Activated CD4-positive, alpha-beta memory T cell treated with anti-CD3 and anti-CD28 coated beads for 36 hours (primary cell): Measurements from ENCODE around the gene MPDZ. TPM values are rescaled to one million over a fixed set of nuclear protein-coding genes. Genes with fewer than 3 reads are reported as not detected.

Experiments used
- CTCF ChIA-PET: fragments of 350-600 bp; sonication (Branson Sonifier 250); formaldehyde crosslinking; loops from one replicate; lab custom pipeline; 2021; ENCODE audit warnings: antibody characterized with exemption, inconsistent platforms; lab: Charles Lee
- POLR2A ChIA-PET: fragments of 350-600 bp; sonication (Branson Sonifier 250); formaldehyde crosslinking; loops from one replicate; lab custom pipeline; 2021; ENCODE audit warnings: antibody characterized with exemption; lab: Charles Lee
- DNase-seq: peaks from one replicate; pipeline ENCODE4 v3.0.0-alpha.2; 2020
- H3K27ac Mint-ChIP-seq: one replicate; pipeline ENCODE4 v1.8.0; 2021; ENCODE audit warnings: mixed read lengths
- H3K27me3 Mint-ChIP-seq: one replicate; pipeline ENCODE4 v1.8.0; 2021; ENCODE audit warnings: mixed read lengths
- H3K36me3 Mint-ChIP-seq: one replicate; pipeline ENCODE4 v1.8.0; 2021; ENCODE audit warnings: mixed read lengths
- H3K4me1 Mint-ChIP-seq: one replicate; pipeline ENCODE4 v1.8.0; 2021; ENCODE audit warnings: low read depth, mixed read lengths
- H3K4me3 Mint-ChIP-seq: one replicate; pipeline ENCODE4 v1.8.0; 2021; ENCODE audit warnings: mild to moderate bottlenecking, mixed read lengths
- H3K9me3 Mint-ChIP-seq: one replicate; pipeline ENCODE4 v1.8.0; 2021; ENCODE audit warnings: mixed read lengths
- intact Hi-C: fragments of 100-400 bp; cut with micrococcal nuclease; formaldehyde crosslinking; loops from one replicate; pipeline ENCODE4 v1.15.1; 2023
- total RNA-seq, 2 experiments: library from RNA; stranded (reverse); gene quantifications; one replicate each; pipeline ENCODE4 v1.2.3, GENCODE V29; 2021

MPDZ gene, protein sequence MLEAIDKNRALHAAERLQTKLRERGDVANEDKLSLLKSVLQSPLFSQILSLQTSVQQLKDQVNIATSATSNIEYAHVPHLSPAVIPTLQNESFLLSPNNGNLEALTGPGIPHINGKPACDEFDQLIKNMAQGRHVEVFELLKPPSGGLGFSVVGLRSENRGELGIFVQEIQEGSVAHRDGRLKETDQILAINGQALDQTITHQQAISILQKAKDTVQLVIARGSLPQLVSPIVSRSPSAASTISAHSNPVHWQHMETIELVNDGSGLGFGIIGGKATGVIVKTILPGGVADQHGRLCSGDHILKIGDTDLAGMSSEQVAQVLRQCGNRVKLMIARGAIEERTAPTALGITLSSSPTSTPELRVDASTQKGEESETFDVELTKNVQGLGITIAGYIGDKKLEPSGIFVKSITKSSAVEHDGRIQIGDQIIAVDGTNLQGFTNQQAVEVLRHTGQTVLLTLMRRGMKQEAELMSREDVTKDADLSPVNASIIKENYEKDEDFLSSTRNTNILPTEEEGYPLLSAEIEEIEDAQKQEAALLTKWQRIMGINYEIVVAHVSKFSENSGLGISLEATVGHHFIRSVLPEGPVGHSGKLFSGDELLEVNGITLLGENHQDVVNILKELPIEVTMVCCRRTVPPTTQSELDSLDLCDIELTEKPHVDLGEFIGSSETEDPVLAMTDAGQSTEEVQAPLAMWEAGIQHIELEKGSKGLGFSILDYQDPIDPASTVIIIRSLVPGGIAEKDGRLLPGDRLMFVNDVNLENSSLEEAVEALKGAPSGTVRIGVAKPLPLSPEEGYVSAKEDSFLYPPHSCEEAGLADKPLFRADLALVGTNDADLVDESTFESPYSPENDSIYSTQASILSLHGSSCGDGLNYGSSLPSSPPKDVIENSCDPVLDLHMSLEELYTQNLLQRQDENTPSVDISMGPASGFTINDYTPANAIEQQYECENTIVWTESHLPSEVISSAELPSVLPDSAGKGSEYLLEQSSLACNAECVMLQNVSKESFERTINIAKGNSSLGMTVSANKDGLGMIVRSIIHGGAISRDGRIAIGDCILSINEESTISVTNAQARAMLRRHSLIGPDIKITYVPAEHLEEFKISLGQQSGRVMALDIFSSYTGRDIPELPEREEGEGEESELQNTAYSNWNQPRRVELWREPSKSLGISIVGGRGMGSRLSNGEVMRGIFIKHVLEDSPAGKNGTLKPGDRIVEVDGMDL (N-terminal part only)
- not detected for total RNA-seq

DNA sequence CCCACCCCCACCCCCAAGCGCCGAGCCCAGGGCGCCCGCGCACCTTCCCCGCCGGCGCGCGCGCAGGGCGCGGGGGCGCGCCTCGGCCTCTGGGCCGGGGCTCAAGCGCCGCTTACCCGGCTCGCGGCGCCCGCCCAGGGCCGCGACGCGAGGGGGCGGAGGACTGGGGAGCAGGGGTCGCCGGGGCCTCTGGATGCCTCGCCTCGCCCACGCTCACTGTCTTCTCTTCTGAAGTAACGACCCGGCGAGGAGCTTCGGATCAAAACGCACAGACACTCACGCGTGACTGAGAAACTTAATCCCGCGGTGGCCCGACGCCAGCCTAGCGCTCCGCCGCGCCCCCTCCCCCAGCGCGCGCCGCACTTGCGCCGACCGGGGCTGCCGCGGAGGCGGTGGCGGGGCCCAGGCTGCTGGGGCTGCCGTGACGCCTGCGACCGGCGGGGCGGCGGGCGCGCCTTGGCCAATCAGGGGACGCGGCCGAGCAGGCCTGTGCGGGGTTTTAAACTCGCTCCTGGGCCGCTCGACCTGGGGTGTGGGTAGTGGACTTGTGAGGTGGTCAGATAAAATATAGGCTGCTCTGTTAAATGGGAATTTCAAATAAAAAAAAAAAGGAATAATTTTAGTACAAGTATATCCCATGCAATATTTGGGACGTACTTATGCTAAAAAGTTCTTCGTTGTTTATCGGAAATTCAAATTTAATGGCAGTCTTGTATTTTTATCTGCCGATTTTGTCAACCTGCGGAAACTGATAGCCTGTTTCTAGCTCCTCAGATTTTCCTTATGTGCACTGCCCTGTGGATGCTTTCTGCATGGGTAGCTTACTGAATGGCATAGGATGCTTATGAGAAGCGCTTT is at the start of gene MPDZ:
Gene MPDZ, minus strand, starts transcription at position 409 of the 858 bp plus-strand sequence. CDS start 29,377 bp downstream, outside the sequence.
- H3K9me3 Mint-ChIP-seq: no peaks in the 10 kb centered on the region
- ChIA-PET CTCF (no interaction called here), POLR2A (no interaction called here)
- H3K27ac Mint-ChIP-seq: no peak within 1 kb of the TSS
- no peak for DNase-seq
- H3K4me1 Mint-ChIP-seq: no peaks in the 10 kb centered on the region
- H3K27me3 Mint-ChIP-seq: peaks cover 9% of the 10 kb centered on the region
- H3K4me3 Mint-ChIP-seq: no peak within 1 kb of the TSS
- intact Hi-C loops: no loop called here
- H3K36me3 Mint-ChIP-seq: no peaks in the 10 kb centered on the region

DNA sequence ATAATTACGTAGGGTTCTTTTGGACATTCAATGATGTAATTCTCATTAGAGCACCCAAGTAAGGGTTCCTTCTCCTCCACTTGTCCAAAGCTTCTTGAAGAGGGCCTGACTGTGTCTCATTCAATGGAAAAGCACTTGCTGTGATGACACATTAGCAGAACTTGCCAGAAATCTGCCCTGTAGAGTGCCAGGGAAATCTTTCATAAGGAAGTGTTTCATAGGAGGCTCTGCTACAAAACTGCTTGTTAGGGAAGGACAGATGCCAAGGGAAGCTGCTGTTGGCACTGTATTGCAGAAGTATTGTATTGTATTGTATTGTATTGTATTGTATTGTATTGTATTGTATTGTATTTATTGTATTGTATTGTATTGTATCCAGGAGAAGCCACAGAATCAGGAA is 45.5 kb upstream of the MPDZ start:
- no peak overlapping the region for H3K4me3 Mint-ChIP-seq

DNA sequence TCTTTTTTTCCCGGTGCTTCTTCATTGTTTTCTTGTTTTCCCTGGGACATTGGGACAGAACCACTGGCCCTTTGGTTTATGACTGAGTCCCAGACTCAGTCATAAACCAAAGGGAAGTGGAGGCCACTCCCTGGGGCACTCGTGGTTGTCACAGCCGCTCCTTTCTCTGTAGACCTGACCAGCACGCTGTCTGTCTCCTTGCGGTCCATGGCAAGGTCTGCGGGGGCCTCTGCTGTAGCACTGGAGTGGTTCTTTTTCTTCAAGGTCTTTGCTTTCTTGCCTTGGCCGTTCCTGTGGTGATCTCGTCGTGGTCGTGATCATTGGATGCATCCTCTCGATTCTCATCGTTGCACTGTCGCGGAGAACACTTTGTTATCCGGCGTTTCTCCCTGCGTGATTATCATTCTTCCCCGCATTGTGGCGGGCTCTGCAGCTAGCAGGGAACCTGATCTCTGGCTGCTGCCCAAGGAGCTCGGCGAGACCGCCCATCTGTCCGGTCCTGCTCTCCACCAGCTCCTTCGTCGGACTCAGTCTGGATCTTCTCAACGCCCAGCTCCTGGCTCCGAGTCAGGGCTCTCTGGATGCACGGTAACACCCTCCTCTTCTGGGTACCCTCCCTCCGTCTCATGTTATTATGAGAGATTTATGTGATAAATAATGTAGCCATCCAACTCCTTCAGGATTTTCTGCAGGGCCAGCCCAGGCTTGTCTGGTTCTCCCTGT is 43.5 kb upstream of the MPDZ start:
- H3K36me3 Mint-ChIP-seq: no peaks in the 10 kb centered on the region
- H3K4me3 Mint-ChIP-seq: no peak overlapping the region
- no peak overlapping the region for H3K27ac Mint-ChIP-seq
- intact Hi-C loops: no loop called here
- no peak for DNase-seq
- ChIA-PET POLR2A (no interaction called here), CTCF (no interaction called here)
- H3K4me1 Mint-ChIP-seq: no peaks in the 10 kb centered on the region
- peaks cover 16% of the 10 kb centered on the region for H3K9me3 Mint-ChIP-seq
- no peaks in the 10 kb centered on the region for H3K27me3 Mint-ChIP-seq

More for the DNA sequence above, 45.5 kb upstream of the MPDZ start:
- CTCF ChIA-PET: no interaction called here
- peaks cover 6% of the 10 kb centered on the region for H3K9me3 Mint-ChIP-seq
- no peak overlapping the region for H3K27ac Mint-ChIP-seq
- no peaks in the 10 kb centered on the region for H3K4me1 Mint-ChIP-seq
- DNase-seq: no peak
- POLR2A ChIA-PET: no interaction called here
- H3K27me3 Mint-ChIP-seq: no peaks in the 10 kb centered on the region
- intact Hi-C loops: no loop called here
- H3K36me3 Mint-ChIP-seq: no peaks in the 10 kb centered on the region

DNA sequence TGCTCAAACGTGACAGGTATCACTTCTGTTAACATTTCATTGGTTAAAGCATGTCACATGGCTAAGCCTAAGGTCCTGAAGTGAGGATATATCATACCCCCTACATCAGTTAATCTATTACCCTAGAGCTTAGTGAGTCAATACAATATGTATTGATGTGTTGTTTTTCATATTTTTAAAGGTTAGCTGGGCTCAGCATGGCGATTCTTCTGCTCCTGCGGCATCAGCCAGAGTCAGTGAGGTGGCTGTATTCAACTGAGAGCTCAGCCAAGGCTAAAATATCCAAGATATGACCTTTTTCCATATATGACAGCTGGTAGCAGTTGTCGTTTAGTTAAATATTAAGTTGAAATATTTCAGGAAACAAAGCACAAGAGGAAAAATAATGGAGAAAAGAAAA is 38.5 kb upstream of the MPDZ start:
- intact Hi-C loops: no loop called here
- ChIA-PET CTCF (no interaction called here), POLR2A (no interaction called here)
- H3K4me3 Mint-ChIP-seq: no peak overlapping the region
- no peaks in the 10 kb centered on the region for H3K36me3 Mint-ChIP-seq
- peaks cover 21% of the 10 kb centered on the region for H3K9me3 Mint-ChIP-seq
- no peaks in the 10 kb centered on the region for H3K4me1 Mint-ChIP-seq
- no peaks in the 10 kb centered on the region for H3K27me3 Mint-ChIP-seq
- H3K27ac Mint-ChIP-seq: no peak overlapping the region
- DNase-seq: no peak

DNA sequence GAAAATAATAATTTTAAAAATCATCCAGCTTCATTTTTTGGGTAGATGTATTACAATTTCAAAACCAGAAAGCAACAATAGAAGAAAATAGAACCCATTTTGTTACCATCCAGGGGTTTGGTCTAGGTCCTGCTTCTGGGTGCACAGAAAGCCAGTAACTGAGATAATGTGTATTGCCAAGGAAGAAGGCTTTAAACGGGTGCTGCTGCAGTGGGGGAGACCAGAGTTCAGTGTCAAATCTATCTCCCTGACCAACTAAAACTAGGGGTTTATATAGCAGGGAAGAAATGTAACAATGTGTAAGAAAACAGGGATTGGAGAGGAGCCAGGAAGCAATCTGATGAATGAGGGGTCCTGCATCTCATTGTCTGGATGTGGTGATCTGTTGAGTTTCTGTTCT is 17.5 kb upstream of the MPDZ start:
- ChIA-PET POLR2A (no interaction called here), CTCF (no interaction called here)
- intact Hi-C loops: no loop called here
- DNase-seq: no peak
- no peak overlapping the region for H3K4me3 Mint-ChIP-seq
- no peaks in the 10 kb centered on the region for H3K27me3 Mint-ChIP-seq
- H3K9me3 Mint-ChIP-seq: peaks cover 18% of the 10 kb centered on the region
- peaks cover 2% of the 10 kb centered on the region for H3K36me3 Mint-ChIP-seq
- H3K27ac Mint-ChIP-seq: no peak overlapping the region
- H3K4me1 Mint-ChIP-seq: no peaks in the 10 kb centered on the region

DNA sequence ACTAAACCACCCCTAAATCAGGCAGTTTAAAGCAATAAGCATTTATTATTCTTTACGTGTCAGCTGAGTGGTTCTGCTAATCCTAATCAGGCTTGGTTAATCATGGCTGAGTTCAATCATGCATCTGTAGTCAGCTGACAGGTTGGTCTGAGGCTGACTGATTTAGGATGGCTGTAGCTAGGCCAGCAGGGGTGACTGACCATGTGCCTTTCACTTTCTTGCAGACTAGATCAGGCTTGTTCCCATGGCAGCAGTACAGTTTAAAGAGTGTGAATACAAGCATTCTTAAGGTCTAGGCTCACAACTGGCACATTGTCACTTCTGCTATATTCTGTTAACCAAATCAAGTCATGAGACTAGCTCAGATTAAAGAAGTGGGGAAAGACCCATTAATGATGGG is 16.1 kb upstream of the MPDZ start:
- H3K36me3 Mint-ChIP-seq: peaks cover 2% of the 10 kb centered on the region

DNA sequence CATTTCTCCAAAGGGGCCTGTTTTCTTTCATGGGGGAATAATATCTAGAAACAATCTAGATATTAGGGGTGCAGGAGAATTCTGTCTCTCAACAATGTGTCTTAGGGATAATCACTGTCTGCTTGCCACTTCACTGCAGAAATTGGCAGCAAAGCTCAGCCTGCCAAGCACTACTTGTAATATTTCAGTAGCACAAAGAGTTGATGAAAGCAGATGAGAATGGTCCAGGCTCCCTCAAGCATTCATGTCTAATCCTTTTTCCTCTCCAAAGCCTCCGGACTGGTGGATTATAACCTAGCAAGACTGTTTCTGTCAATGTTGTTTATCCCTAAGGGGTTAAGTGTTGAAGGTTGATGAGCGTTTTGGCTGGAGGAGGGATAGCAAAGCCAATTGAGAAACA is 13.3 kb upstream of the MPDZ start:
- POLR2A ChIA-PET: no interaction called here
- Mint-ChIP-seq H3K4me1 (no peaks in the 10 kb centered on the region), H3K4me3 (no peak overlapping the region), H3K36me3 (peaks cover 2% of the 10 kb centered on the region), H3K9me3 (peaks cover 8% of the 10 kb centered on the region), H3K27me3 (no peaks in the 10 kb centered on the region), H3K27ac (no peak overlapping the region)
- intact Hi-C loops: no loop called here
- CTCF ChIA-PET: no interaction called here
- no peak for DNase-seq

More for the DNA sequence above, 16.1 kb upstream of the MPDZ start:
- no peaks in the 10 kb centered on the region for H3K27me3 Mint-ChIP-seq
- H3K4me1 Mint-ChIP-seq: no peaks in the 10 kb centered on the region
- no peak overlapping the region for H3K4me3 Mint-ChIP-seq
- ChIA-PET POLR2A (no interaction called here), CTCF (no interaction called here)
- no peak for DNase-seq
- intact Hi-C loops: no loop called here
- H3K27ac Mint-ChIP-seq: no peak overlapping the region
- H3K9me3 Mint-ChIP-seq: peaks cover 15% of the 10 kb centered on the region

DNA sequence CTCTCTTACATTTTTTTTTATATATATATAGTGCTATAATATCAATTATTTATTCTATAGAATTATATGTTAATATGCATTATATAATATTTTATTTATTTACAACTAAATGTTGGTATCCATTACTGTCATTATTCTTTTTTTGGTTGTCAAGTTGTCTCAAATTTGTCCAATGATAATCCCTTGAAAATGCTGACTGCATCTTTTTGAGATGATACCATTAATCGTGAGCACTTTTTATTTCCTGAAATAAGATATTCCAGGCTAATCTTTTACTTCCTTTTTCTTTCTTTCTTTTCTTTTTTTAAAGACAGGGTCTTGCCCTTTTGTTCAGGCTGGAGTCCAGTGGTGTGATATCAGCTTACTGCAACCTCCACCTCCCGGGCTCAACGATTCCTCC is 12.7 kb upstream of the MPDZ start:
- intact Hi-C loops: no loop called here
- Mint-ChIP-seq H3K36me3 (peaks cover 2% of the 10 kb centered on the region), H3K27ac (no peak overlapping the region), H3K27me3 (no peaks in the 10 kb centered on the region), H3K4me1 (no peaks in the 10 kb centered on the region), H3K9me3 (peaks cover 10% of the 10 kb centered on the region), H3K4me3 (no peak overlapping the region)
- POLR2A ChIA-PET: no interaction called here
- CTCF ChIA-PET: no interaction called here
- DNase-seq: no peak

DNA sequence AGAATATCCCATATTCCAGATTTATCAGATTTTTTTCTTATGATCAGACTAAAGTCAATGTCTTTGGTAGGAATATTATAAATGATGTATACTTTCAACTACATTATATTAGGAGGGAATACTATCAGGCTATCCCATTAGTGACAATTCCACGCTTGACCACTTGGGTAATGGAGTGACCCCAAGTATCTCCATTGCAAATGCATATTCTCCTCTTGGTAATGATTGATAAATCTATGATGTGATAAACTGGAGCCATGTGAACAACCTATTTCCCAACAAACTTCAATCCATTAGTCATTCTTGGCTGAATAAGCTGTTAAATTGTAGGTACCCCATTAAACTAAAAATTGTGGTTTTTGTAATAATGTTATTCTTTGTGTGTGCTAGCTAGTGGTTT is 12.2 kb upstream of the MPDZ start:
- no peak for DNase-seq
- H3K27me3 Mint-ChIP-seq: no peaks in the 10 kb centered on the region
- ChIA-PET CTCF (no interaction called here), POLR2A (no interaction called here)
- H3K4me1 Mint-ChIP-seq: no peaks in the 10 kb centered on the region
- intact Hi-C loops: no loop called here
- no peak overlapping the region for H3K4me3 Mint-ChIP-seq
- H3K36me3 Mint-ChIP-seq: peaks cover 2% of the 10 kb centered on the region
- H3K9me3 Mint-ChIP-seq: peaks cover 11% of the 10 kb centered on the region
- no peak overlapping the region for H3K27ac Mint-ChIP-seq

DNA sequence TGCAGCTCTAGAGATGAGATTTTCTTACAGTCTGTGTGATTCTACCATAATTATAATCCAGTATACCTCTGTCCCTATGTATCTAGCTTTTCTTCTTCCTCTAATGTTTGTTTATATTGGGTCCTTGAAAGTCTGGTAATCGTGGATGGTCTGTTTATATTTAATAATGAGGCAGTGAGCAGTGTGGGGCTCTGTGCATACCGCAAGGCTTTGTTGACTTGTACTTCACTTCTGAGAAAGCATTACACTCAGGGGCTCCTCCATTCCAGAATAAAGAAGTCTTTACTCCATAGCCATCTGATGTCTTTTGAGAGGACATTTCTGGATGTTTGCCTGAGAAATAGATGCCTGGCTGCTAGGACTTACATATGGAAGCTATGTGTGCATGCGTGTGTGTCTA is 4.5 kb upstream of the MPDZ start:
- no peaks in the 10 kb centered on the region for H3K4me1 Mint-ChIP-seq
- intact Hi-C loops: no loop called here
- no peak for DNase-seq
- ChIA-PET CTCF (no interaction called here), POLR2A (no interaction called here)
- peaks cover 6% of the 10 kb centered on the region for H3K27me3 Mint-ChIP-seq
- peaks cover 3% of the 10 kb centered on the region for H3K9me3 Mint-ChIP-seq
- H3K36me3 Mint-ChIP-seq: no peaks in the 10 kb centered on the region
- no peak overlapping the region for H3K27ac Mint-ChIP-seq
- H3K4me3 Mint-ChIP-seq: no peak overlapping the region

DNA sequence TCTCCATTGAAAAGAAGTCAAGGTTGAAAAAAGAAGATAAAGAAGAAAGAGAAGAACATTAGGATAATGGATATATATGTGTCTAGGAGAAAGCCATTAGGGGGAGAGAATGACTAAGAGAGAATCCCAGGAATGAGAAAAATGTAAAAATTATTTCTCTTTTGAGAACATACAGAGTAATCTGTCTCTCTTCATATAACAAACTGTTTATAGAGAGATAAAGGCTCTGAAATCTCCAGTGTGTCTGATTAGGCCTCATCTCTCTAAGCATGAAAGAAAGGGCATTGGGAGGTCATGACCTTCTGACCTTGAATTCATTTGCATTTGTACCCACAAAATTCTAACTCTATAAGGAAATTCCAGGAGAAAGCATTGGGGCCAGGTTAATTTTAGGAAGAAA is 3.5 kb upstream of the MPDZ start:
- DNase-seq: no peak
- Mint-ChIP-seq H3K36me3 (no peaks in the 10 kb centered on the region), H3K27ac (no peak overlapping the region), H3K4me3 (no peak overlapping the region), H3K9me3 (peaks cover 3% of the 10 kb centered on the region), H3K4me1 (no peaks in the 10 kb centered on the region), H3K27me3 (peaks cover 9% of the 10 kb centered on the region)
- ChIA-PET POLR2A (no interaction called here), CTCF (no interaction called here)
- intact Hi-C loops: no loop called here
